Astrocyte of the cerebellum (primary cell): ENCODE measurements around the gene CARM1.

ENCODE experiments used
- DNase-seq: peaks from one replicate; pipeline ENCODE4 v3.0.0-alpha.2; 2011; ENCODE audit warnings: low read depth
- H3K4me3 ChIP-seq: 2 replicates; pipeline ENCODE4 v1.5.1; 2011; ENCODE audit warnings: mild to moderate bottlenecking, low read depth, low read length, moderate library complexity
- CTCF ChIP-seq: IDR thresholded peaks from 2 replicates; pipeline ENCODE4 v1.5.1; 2012; ENCODE audit warnings: low read length, low read depth, moderate library complexity, mild to moderate bottlenecking; ENCODE audit errors: missing control alignments
- in situ Hi-C: cut with HindIII; loops from 2 replicates; pipeline ENCODE4 v1.10.0; 2017; ENCODE audit warnings: low sequenced_read_pairs

The CARM1 gene

GRCh38 chr19:10921199-10921909 lies 50.0 kb downstream of the CARM1 start:
- H3K4me3 ChIP-seq = no peak overlapping the region
- no peak for DNase-seq
- in situ Hi-C loops = no loop called here
- no peak for TF ChIP-seq CTCF

DNA sequence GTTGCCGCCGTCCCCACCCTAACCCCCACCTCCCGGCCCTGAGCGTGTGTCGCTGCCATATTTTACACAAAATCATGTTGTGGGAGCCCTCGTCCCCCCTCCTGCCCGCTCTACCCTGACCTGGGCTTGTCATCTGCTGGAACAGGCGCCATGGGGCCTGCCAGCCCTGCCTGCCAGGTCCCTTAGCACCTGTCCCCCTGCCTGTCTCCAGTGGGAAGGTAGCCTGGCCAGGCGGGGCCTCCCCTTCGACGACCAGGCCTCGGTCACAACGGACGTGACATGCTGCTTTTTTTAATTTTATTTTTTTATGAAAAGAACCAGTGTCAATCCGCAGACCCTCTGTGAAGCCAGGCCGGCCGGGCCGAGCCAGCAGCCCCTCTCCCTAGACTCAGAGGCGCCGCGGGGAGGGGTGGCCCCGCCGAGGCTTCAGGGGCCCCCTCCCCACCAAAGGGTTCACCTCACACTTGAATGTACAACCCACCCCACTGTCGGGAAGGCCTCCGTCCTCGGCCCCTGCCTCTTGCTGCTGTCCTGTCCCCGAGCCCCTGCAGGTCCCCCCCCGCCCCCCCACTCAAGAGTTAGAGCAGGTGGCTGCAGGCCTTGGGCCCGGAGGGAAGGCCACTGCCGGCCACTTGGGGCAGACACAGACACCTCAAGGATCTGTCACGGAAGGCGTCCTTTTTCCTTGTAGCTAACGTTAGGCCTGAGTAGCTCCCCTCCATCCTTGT lies 50.7 kb downstream of the CARM1 start:
- in situ Hi-C loops = no loop called here
- TF ChIP-seq CTCF = no peak
- no peak overlapping the region for H3K4me3 ChIP-seq
- DNase-seq = no peak

GRCh38 chr19:10922638-10923014 lies 51.3 kb downstream of the CARM1 start:
- in situ Hi-C loops = no loop called here
- TF ChIP-seq CTCF = no peak

GRCh38 chr19:10923260-10924112 lies 52.1 kb downstream of the CARM1 start:
- no peak for TF ChIP-seq CTCF
- DNase-seq = no peak
- in situ Hi-C loops = no loop called here

More at GRCh38 chr19:10922638-10923014, 51.3 kb downstream of the CARM1 start:
- DNase-seq = no peak
- H3K4me3 ChIP-seq = no peak overlapping the region

GRCh38 chr19:10924597-10924996 lies 53.2 kb downstream of the CARM1 start:
- in situ Hi-C loops = no loop called here
- no peak overlapping the region for H3K4me3 ChIP-seq
- no peak for TF ChIP-seq CTCF
- DNase-seq = no peak

More at GRCh38 chr19:10923260-10924112, 52.1 kb downstream of the CARM1 start:
- H3K4me3 ChIP-seq = no peak overlapping the region
